K562 (cell line): Measurements from ENCODE around the gene ZNF865. TPM values are rescaled to one million over a fixed set of nuclear protein-coding genes. Genes with fewer than 3 reads are reported as not detected.

Experiments
- E2F4 ChIP-seq: sonication (generic); formaldehyde crosslinking; IDR thresholded peaks from 2 replicates; pipeline ENCODE4 v1.8.0; 2022; ENCODE audit warnings: mild to moderate bottlenecking, low read depth, missing genetic modification reagents
- MGA ChIP-seq: fragments of 450-650 bp; IDR thresholded peaks from 2 replicates; pipeline ENCODE4 v1.6.1; 2016; ENCODE audit warnings: mild to moderate bottlenecking, moderate library complexity
- MTA2 ChIP-seq: fragments of 450-650 bp; IDR thresholded peaks from 2 replicates; pipeline ENCODE4 v1.6.1; 2016; ENCODE audit warnings: low read depth
- NRF1 ChIP-seq, 2 experiments: fragments of 450-650 bp; IDR thresholded peaks in 1 of 2; conservative IDR thresholded peaks in 1 of 2; 2 replicates each; pipeline ENCODE4 v1.6.1; 2014; ENCODE audit warnings: mild to moderate bottlenecking in 2 of 2
- NUFIP1 ChIP-seq: fragments of 450-650 bp; IDR thresholded peaks from 2 replicates; pipeline ENCODE4 v1.6.1; 2018; ENCODE audit not compliant: partially characterized antibody
- SMARCC2 ChIP-seq: fragments of 450-650 bp; IDR thresholded peaks from 2 replicates; pipeline ENCODE4 v1.6.1; 2017; ENCODE audit warnings: antibody characterized with exemption, moderate library complexity, mild to moderate bottlenecking, low read depth
- WHSC1 ChIP-seq: IDR thresholded peaks from one replicate; pipeline ENCODE4 v1.6.1; 2012; ENCODE audit warnings: low read length, control low read depth, inconsistent platforms
- ZNF639 ChIP-seq, 2 experiments: fragments of 200-800 bp in 1 of 2; sonication (Bioruptor generic) in 1 of 2; sonication (generic) in 1 of 2; formaldehyde crosslinking in 1 of 2; IDR thresholded peaks in 1 of 2; conservative IDR thresholded peaks in 1 of 2; 2 replicates each; pipeline versions ENCODE4 v1.5.0 to v1.6.1; 2016 to 2020; ENCODE audit warnings: missing compliant biosample characterization in 1 of 2, missing genetic modification characterization in 1 of 2, missing genetic modification reagents in 1 of 2
- ZSCAN32 ChIP-seq: fragments of 450-650 bp; formaldehyde crosslinking; IDR thresholded peaks from 2 replicates; pipeline ENCODE4 v1.4.0; 2020; ENCODE audit warnings: mild to moderate bottlenecking, moderate library complexity
- polyA plus RNA-seq, 8 experiments: library from polyadenylated mRNA; depleted of rRNA in 4 of 8; stranded (reverse) in 5 of 8; unstranded in 3 of 8; fragments of >200 nt; fragmentation: Nextera tagmentation in 2 of 8; fragmentation: Illumina TruSeq in 1 of 8; extraction: Ambion mirVana in 2 of 8; extraction: Trizol in 1 of 8; gene quantifications; 2 replicates each; pipeline versions ENCODE4 v1.2.1 to v1.2.3, GENCODE V29; 2011 to 2014; ENCODE audit warnings: inconsistent platforms in 1 of 8, missing spikeins in 1 of 8
- total RNA-seq, 7 experiments: library from RNA; depleted of rRNA in 6 of 7; stranded (reverse); fragments of >200 nt in 6 of 7; fragmentation: Illumina TruSeq in 2 of 7; extraction: Trizol in 2 of 7; gene quantifications; 2 replicates each; pipeline versions ENCODE4 v1.2.1 to v1.2.3, GENCODE V29; 2011 to 2021; ENCODE audit warnings: low replicate concordance in 1 of 7

ZNF865 gene
- total and polyA plus RNA-seq, 9 of the 15 experiments (the other 6 are each of a cell fraction or from before 2014, with no cell fraction given) = 0.40 to 18.8 (median 1.6) TPM; not detected in 2

GRCh38 chr19:55599468-55599841 lies 6.0 kb upstream of the ZNF865 start, which contains the start of gene FIZ1 (continued):
- TF ChIP-seq NRF1 (conservative IDR thresholded peaks at IDR 0.05 in 1 of 2, IDR thresholded peaks at IDR 0.05 in 1 of 2) = no peak
- TF ChIP-seq WHSC1 = no peak
- no peak; the same call in 1 of the 2 replicates for TF ChIP-seq E2F4 (CRISPR knock-in tag)
- TF ChIP-seq MGA = no peak
- no peak for TF ChIP-seq MTA2
- TF ChIP-seq ZSCAN32 (CRISPR knock-in tag) = no peak
- TF ChIP-seq NUFIP1 = no peak
- TF ChIP-seq ZNF639 (CRISPR knock-in tag; conservative IDR thresholded peaks at IDR 0.05 in 1 of 2, IDR thresholded peaks at IDR 0.05 in 1 of 2) = peak in 1 of 2 experiments; percentile 89; a peak in 1 of 4 replicates
- TF ChIP-seq SMARCC2 = no peak
